H54 (cell line): Measurements from ENCODE around the gene MT1A.

ENCODE experiments used
- DNase-seq: peaks from one replicate; pipeline ENCODE4 v3.0.0; 2011; ENCODE audit warnings: low spot score, mixed read lengths; ENCODE audit not compliant: insufficient read length
- FAIRE-seq: peaks from 3 replicates; lab custom pipeline; 2011; peaks lifted over from hg19 to GRCh38; lab: Jason Lieb, UNC
- POLR2A ChIP-seq: IDR thresholded peaks from 2 replicates; pipeline ENCODE4 v1.6.1; 2011; ENCODE audit warnings: low read depth, mild to moderate bottlenecking, low read length

The MT1A gene

GRCh38 chr16:56606476-56607108, 31.9 kb upstream of the MT1A start:
- TF ChIP-seq POLR2A, result no peak
- FAIRE-seq, result no peak
- no peak for DNase-seq

GRCh38 chr16:56607109-56607618, 31.3 kb upstream of the MT1A start:
- FAIRE-seq (peak; percentile 6), DNase-seq (peak; percentile 80)
- peak; percentile 41; the same call in 1 of the 2 replicates for TF ChIP-seq POLR2A

GRCh38 chr16:56607675-56608042, 30.8 kb upstream of the MT1A start:
- no peak for TF ChIP-seq POLR2A
- no peak for DNase-seq
- FAIRE-seq, result no peak

- TF ChIP-seq POLR2A, result peak; percentile 94
- DNase-seq, result peak; percentile 68
- no peak for FAIRE-seq
Observed at GRCh38 chr16:56608043-56608875, 30.2 kb upstream of the MT1A start, which contains the start of gene MT2A. MT2A (plus strand) TSS chr16:56608584; CDS start chr16:56608656, 72 bp downstream.

GRCh38 chr16:56608876-56609462, 29.5 kb upstream of the MT1A start:
- FAIRE-seq, result no peak
- DNase-seq, result no peak
- TF ChIP-seq POLR2A, result no peak

GRCh38 chr16:56609463-56609921, 29.0 kb upstream of the MT1A start:
- no peak for FAIRE-seq
- peak; percentile 40; the same call in 1 of the 2 replicates for TF ChIP-seq POLR2A
- DNase-seq, result no peak

GRCh38 chr16:56610017-56610608, 28.4 kb upstream of the MT1A start:
- peak; percentile 74 for TF ChIP-seq POLR2A
- FAIRE-seq (no peak), DNase-seq (no peak)

GRCh38 chr16:56610609-56611111, 27.8 kb upstream of the MT1A start:
- no peak for FAIRE-seq
- no peak for TF ChIP-seq POLR2A
- DNase-seq, result no peak

- TF ChIP-seq POLR2A, result no peak
- FAIRE-seq (no peak), DNase-seq (no peak)
Observed at GRCh38 chr16:56611281-56611833, 27.1 kb upstream of the MT1A start.

GRCh38 chr16:56613706-56614105, 24.8 kb upstream of the MT1A start:
- no peak for DNase-seq
- FAIRE-seq, result no peak
- no peak for TF ChIP-seq POLR2A

GRCh38 chr16:56614549-56614991, 23.9 kb upstream of the MT1A start:
- TF ChIP-seq POLR2A, result no peak
- DNase-seq (peak; percentile 54), FAIRE-seq (no peak)

- FAIRE-seq, result no peak
- no peak for DNase-seq
- no peak for TF ChIP-seq POLR2A
Observed at GRCh38 chr16:56615353-56615752, 23.1 kb upstream of the MT1A start.

- no peak for FAIRE-seq
Observed at GRCh38 chr16:56616608-56617211, 21.8 kb upstream of the MT1A start.

More at GRCh38 chr16:56616608-56617211, 21.8 kb upstream of the MT1A start:
- DNase-seq, result no peak
- TF ChIP-seq POLR2A, result no peak
